ENCODE measurements around the gene ZNF438.
"Not testable (repeated sequence)": the region's sequence is repeated elsewhere in the genome, so short reads cannot be mapped to it uniquely, and the experiment has no call there.

The ZNF438 gene

GRCh38 chr10:31032258-31033132, 830 bp upstream of the ZNF438 start:
- 0 out of 2 replicates have a peak, but pooled peaks have one; percentile 12 for TF ChIP-seq POLR2A (IDR thresholded peaks at IDR 0.05; ENCODE audit: low read depth, low read length)
- peak; percentile 66 for DNase-seq (ENCODE audit: insufficient read length, low spot score)
- peak; percentile 90 for FAIRE-seq

DNA sequence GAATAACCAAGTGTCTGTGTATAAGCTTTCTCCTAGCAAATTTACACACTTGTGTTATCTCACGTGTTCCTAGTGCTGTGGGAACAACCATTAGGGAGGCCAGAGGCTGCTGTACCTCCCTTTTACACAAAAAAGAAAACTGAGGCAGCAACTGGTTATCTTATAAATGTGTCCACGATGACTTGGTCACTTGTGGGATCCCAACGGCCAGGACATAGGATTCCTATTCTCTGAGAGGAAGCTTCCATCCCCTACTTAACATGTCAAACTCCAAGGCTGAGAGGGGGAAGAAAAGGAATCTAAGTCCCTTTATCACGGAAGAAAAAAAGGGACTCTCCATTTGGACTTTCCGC, 484 bp downstream of the ZNF438 start:
- no peak for DNase-seq (ENCODE audit: insufficient read length, low spot score)
- TF ChIP-seq POLR2A (IDR thresholded peaks at IDR 0.05; ENCODE audit: low read depth, low read length), result no peak
- FAIRE-seq, result no peak

DNA sequence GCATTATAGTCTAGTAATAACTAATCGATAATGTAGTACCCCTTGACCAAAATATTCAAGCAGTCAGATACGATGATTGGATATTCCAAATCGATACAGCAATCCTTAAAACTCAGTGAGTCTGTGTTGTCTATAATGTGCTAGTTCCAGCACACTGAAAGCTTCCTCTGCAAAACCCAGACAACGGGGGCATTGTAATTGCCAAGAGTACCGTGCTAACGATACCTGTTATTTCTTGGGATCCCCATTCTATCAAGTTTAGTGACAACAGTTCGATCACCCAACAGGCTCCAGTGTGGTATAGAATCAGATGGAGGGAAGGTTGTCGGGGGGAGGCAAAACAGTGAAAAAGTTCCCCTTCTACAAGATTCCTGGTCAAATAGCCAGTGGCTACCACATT, 865 bp downstream of the ZNF438 start:
- no peak for TF ChIP-seq POLR2A (IDR thresholded peaks at IDR 0.05; ENCODE audit: low read depth, low read length)
- no peak for DNase-seq (ENCODE audit: insufficient read length, low spot score)
- FAIRE-seq, result no peak

DNA sequence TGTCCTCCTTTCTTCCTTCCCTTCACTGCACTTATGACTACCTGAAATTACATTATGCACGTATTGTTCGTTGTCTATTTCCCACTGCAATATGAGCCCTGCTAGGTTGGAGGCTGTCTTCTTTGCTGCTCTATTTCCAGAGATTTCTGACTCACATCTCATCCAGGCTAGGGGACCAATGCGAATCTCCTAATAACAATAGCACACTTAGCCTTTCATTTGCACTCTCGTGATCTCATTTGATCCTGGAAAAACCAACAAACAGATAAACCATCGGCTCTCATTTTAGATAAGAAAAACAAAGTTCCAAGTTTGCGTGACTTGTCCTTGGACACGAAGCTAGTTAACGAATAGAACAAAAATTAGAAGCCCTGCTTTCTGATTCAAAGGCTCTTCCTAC, 1.4 kb downstream of the ZNF438 start:
- peak; percentile 27 for FAIRE-seq
- DNase-seq (ENCODE audit: insufficient read length, low spot score), result no peak
- no peak for TF ChIP-seq POLR2A (IDR thresholded peaks at IDR 0.05; ENCODE audit: low read depth, low read length)

GRCh38 chr10:31028081-31028480, 3.6 kb downstream of the ZNF438 start:
- TF ChIP-seq POLR2A (IDR thresholded peaks at IDR 0.05; ENCODE audit: low read depth, low read length), result no peak
- DNase-seq (ENCODE audit: insufficient read length, low spot score) (no peak), FAIRE-seq (no peak)

DNA sequence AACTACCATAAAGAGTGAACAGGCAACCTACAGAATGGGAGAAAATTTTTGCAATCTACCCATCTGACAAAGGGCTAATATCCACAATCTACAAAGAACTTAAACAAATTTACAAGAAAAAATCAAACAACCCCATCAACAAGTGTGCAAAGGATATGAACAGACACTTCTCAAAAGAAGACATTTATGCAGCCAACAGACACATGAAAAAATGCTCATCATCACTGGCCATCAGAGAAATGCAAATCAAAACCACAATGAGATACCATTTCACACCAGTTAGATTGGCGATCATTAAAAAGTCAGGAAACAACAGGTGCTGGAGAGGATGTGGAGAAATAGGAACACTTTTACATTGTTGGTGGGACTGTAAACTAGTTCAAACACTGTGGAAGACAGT, 5.4 kb downstream of the ZNF438 start:
- FAIRE-seq; DNase-seq (ENCODE audit: insufficient read length, low spot score): not testable (repeated sequence)

DNA sequence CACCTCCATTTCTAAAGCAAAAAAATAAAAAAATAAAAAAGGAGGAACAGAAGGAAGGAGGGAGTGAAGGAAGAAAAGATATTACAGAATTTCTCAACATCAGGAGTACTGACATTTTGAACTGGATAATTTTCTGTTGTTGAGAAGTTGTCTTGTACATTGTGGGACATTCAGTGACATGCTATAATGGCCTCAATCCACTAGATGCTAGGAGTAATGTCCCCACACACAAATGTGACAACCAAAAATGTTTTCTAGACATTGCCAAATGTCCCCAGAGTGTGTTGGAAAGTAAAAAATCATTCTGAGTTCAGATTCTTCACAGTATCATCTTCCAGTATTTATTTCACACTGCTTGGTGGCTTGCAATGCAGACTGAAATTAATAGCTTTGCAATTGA, 6.5 kb downstream of the ZNF438 start:
- TF ChIP-seq POLR2A (IDR thresholded peaks at IDR 0.05; ENCODE audit: low read depth, low read length), result no peak
- no peak for DNase-seq (ENCODE audit: insufficient read length, low spot score)
- FAIRE-seq, result peak; percentile 30

DNA sequence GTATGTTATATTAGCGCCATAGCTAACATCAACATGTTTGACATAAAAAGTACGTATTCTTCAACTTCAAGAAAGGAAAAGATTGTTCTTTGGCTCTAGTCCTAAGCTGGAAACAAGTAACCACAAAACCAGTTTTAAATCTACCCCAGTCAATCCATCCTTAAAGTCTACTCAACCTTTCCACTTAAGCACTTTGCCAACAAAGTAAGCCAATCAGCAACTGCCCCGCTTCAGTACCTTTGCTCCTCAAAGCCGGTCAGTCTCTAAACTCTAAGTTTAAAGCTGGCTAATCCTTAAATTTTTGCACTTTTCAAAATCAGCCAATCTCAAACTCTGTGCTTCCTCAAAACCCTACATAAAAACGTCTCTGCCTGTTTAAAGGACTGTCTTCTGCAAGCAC, 8.1 kb downstream of the ZNF438 start:
- TF ChIP-seq POLR2A (IDR thresholded peaks at IDR 0.05; ENCODE audit: low read depth, low read length), result no peak
- FAIRE-seq (no peak), DNase-seq (ENCODE audit: insufficient read length, low spot score) (no peak)

- no peak for TF ChIP-seq POLR2A (IDR thresholded peaks at IDR 0.05; ENCODE audit: low read depth, low read length)
- no peak for DNase-seq (ENCODE audit: insufficient read length, low spot score)
- FAIRE-seq, result no peak
These were observed 11.5 kb downstream of the ZNF438 start for GRCh38 chr10:31020209-31020608.

GRCh38 chr10:31018962-31019361, 12.7 kb downstream of the ZNF438 start:
- no peak for TF ChIP-seq POLR2A (IDR thresholded peaks at IDR 0.05; ENCODE audit: low read depth, low read length)
- DNase-seq (ENCODE audit: insufficient read length, low spot score), result no peak
- peak; percentile 6 for FAIRE-seq

DNA sequence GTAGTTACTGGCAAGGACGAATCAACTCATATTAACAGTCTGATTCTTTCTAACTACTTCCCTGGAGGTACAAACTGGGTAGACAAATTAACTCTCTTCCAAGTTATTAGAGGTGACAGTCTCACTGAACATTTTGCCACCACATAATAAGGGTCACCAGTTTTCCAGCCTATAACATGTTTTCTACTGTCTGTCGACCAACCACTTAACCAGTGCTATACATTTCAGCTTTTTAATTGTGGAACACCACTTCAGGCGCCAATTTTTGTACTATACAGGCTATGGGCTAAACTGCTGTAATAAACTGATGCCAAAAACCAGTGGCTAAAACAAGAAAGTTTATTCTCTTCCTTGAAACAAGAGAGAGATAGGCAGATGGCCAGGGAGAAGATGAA, 13.3 kb downstream of the ZNF438 start:
- peak; percentile 50 for FAIRE-seq
- DNase-seq (ENCODE audit: insufficient read length, low spot score), result no peak
- no peak for TF ChIP-seq POLR2A (IDR thresholded peaks at IDR 0.05; ENCODE audit: low read depth, low read length)

GRCh38 chr10:31017534-31018355, 13.9 kb downstream of the ZNF438 start:
- TF ChIP-seq POLR2A (IDR thresholded peaks at IDR 0.05; ENCODE audit: low read depth, low read length), result no peak
- FAIRE-seq, result peak; percentile 38
- DNase-seq (ENCODE audit: insufficient read length, low spot score), result no peak

DNA sequence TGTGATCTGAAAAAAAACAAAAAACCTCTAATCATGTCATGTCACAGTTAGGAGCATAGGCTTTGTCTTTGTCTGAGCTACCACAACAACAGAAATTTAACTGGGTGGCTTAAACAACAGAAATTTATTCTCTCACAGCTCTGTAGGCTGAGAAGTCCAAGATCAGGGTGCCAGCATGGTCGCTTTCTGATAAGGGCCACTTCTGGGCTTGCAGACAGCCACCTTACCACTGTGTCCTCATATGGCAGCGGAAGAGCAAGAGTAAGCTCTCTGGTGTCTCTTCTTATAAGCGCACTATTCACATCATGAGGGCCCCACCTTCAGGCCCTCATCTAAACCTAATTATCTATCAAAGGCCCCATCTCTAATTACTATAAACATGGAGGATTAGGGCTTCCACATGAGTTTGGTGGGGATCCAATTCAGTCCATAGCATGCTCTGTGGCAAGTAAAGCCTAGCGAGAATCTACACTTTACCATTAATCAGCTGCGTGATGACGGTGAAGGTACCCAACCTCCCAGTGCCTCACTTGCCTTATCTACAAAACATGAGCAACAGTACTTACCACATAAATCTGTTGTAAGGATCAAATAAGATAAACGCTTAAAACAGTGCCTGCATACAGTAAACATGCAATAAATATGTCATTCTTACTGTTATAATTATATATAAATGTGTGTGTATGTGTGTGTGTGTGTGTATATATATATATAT, 17.3 kb downstream of the ZNF438 start:
- DNase-seq (ENCODE audit: insufficient read length, low spot score) (no peak), FAIRE-seq (no peak)
- no peak for TF ChIP-seq POLR2A (IDR thresholded peaks at IDR 0.05; ENCODE audit: low read depth, low read length)

- DNase-seq (ENCODE audit: insufficient read length, low spot score) (no peak), FAIRE-seq (no peak)
- no peak for TF ChIP-seq POLR2A (IDR thresholded peaks at IDR 0.05; ENCODE audit: low read depth, low read length)
These were observed 18.3 kb downstream of the ZNF438 start for GRCh38 chr10:31013331-31013730.
